Stimulated activated CD8-positive, alpha-beta memory T cell treated with anti-CD3 and anti-CD28 coated beads, Interleukin-15, amount 100 ng/mL, for 1 hour (primary cell): Measurements from ENCODE around the gene MCM8.

ENCODE experiments used
- DNase-seq: peaks from one replicate; pipeline ENCODE4 v3.0.0-alpha.2; 2020; ENCODE audit warnings: low read depth

Gene MCM8

DNA sequence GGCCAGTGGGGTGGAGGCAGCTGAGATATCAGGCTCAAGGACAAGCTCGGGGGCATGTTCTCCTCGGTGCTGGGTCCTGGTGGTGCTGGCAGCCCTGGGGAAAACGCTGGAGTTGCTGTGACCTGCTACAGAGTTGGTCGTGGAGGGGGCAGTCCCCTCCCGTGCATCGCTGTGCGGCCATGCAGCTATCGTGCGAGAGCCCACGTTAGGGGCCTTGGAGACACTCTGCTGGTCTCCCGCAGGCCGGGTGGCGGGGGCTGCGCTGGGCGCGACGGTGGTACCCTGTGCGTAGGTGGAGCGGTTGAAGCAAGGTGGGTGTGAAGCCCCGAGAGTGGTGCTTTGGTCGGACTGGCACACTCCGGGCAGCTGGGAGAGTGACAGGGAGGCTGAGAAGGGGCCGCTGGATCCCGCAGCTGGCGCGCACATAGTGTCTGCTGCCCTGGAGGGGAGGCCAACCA lies 91.4 kb downstream of the MCM8 start:
- DNase-seq: no peak

DNA sequence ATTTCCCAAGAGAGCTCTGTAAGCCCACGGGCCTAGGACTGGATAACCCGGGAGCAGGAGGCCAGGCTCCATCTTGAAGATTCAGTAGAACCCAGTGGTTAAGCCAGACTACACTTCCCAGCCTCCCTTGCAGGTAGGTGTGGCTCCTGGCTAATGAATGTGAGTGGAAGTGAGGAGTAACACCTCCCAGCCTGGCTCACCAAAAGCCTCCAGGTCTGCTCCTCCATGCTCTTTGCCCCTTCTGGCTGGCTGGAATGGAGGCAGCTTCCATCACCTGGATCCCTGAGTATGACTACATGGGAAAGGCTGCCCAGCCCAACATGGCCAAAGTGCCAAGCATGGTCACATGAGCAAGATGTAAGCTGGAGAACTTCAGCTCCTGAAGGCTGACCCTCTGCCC lies 93.7 kb downstream of the MCM8 start:
- DNase-seq: no peak

DNA sequence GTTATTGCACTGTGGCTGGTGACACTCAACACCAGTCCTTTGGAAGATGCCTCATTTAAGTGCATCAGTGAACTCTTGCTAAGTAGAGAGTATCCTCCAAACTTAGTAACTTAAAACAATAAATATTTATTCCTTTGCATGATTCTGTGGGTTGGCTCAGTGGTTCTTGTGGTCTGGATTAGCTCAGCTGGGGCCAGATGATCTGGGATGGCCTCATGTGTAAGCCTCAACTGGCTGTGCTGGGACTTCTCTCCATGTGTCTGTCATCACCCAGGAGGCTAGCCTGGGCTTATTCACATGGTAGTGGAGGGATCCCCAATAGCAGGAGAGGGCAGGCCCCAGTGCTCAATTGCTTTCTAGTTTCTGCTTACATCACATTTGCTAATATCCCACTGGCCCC lies 95.1 kb downstream of the MCM8 start:
- DNase-seq: no peak

DNA sequence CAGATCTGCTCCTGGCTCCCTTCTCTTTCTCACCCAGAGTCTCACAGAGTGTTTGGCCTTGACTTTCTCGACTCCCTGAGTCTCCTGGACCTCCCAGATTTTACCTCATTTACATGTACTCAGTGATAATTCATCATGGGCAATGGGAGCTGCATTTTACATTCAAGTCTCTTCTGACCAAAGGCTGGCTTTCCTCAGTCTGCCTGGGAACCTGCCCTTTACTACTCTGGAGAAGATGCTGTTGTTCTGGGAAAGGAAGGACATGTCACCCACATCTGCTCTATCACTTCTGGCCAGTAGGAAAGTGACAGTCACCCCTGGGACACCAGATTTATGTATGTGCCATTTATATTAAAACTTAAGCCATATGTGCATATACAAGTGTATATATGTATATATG lies 96.0 kb downstream of the MCM8 start:
- no peak for DNase-seq

DNA sequence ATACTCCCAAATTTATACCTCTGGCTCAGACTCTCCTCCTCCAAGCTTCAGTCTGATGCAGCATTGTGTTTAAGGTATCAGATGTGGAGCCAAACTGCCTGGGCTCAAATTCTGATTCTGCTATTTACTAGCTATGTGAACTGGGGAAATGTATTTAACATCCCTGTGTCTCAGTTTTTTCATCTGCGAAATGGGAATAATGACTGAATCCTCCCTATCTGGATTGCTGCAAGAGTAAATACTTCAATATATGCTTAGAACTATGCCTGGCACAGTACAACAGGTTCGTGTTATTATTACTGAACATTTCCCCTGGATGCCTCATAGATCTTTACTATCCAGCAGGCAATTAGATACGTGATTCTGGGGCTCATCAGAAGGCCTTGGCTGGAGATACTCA lies 97.9 kb downstream of the MCM8 start:
- no peak for DNase-seq
